ENCODE data around the gene STX12. TPM values are rescaled to one million over a fixed set of nuclear protein-coding genes. Genes with fewer than 3 reads are reported as not detected.
A peak's percentile ranks its signal among the peaks of the same experiment; 100 is the strongest.

The STX12 gene
- total and polyA plus RNA-seq, 2 of the 4 experiments (the other 2 are of a cell fraction): 28.6 to 54.8 TPM

- Histone ChIP-seq H3K9me3 (ENCODE audit: control insufficient read depth, insufficient read depth, low read length) (no peaks in the 10 kb centered on the region), H3K27me3 (ENCODE audit: control insufficient read depth, insufficient read depth, low read length) (no peaks in the 10 kb centered on the region), H3K18ac (ENCODE audit: low read depth, low read length) (no peak overlapping the region), H3K9me1 (ENCODE audit: insufficient read depth, low read length) (peaks cover 6% of the 10 kb centered on the region; the same call in 1 of the 2 replicates), H3K9ac (ENCODE audit: low read depth, low read length) (no peak overlapping the region), H4K20me1 (ENCODE audit: insufficient read depth, low read length) (no peaks in the 10 kb centered on the region), H2BK15ac (ENCODE audit: low read depth, low read length) (no peak overlapping the region), H2BK120ac (ENCODE audit: low read depth, low read length) (no peak overlapping the region), H3K4me1 (ENCODE audit: control insufficient read depth, insufficient read depth, low read length) (peaks cover 8% of the 10 kb centered on the region), H3K14ac (replicated peaks; ENCODE audit: low read depth, low read length) (no peak overlapping the region), H2BK20ac (ENCODE audit: low read depth, low read length) (no peak overlapping the region), H3K27ac (ENCODE audit: insufficient read depth, low read length) (no peak overlapping the region), H3K79me1 (ENCODE audit: low read depth in 1 of 2, low read length in 2 of 2) (peaks cover 0 to 6% of the 10 kb centered on the region in 2 experiments; a peak in 1 of 4 replicates), H3K4ac (ENCODE audit: low read depth, low read length) (no peak overlapping the region), H4K5ac (ENCODE audit: low read depth, low read length) (peak overlapping the region; percentile 30; the same call in 1 of the 2 replicates), H3K4me3 (ENCODE audit: insufficient read depth, low read depth, low read length) (no peak overlapping the region), H2AFZ (replicated peaks; ENCODE audit: low read length, poor library complexity) (peak overlapping the region; percentile 64), H3K36me3 (ENCODE audit: control insufficient read depth, insufficient read depth, low read length) (no peaks in the 10 kb centered on the region), H2AK9ac (replicated peaks; ENCODE audit: low read depth, low read length, poor library complexity) (no peak overlapping the region), H3K56ac (ENCODE audit: extremely low read depth, insufficient read depth, low read length) (no peak overlapping the region), H4K8ac (ENCODE audit: low read depth in 2 of 2, low read length in 2 of 2) (peak overlapping the region in 1 of 2 experiments; percentile 43; a peak in 1 of 4 replicates), H4K91ac (ENCODE audit: insufficient read depth, low read depth, low read length) (no peak overlapping the region), H2BK5ac (ENCODE audit: low read depth, low read length, poor library complexity, severe bottlenecking) (no peak overlapping the region), H3K23ac (ENCODE audit: low read depth, low read length) (no peak overlapping the region), H3K4me2 (ENCODE audit: low read depth, low read length) (no peak overlapping the region), H2AK5ac (ENCODE audit: low read depth, low read length) (no peak overlapping the region)
- ATAC-seq (ENCODE audit: low read depth) (no peak), DNase-seq (no peak)
- ChIA-PET POLR2A (ENCODE audit: unreplicated experiment) (interaction anchor here (0.6 kb wide), 1 partner anchor 34 kb away, joined by 4 read pairs; no protein-coding TSS in a partner anchor), CTCF (no interaction called here)
- in situ Hi-C loops (cut with MboI; ENCODE audit: low sequenced_read_pairs) (loop anchor here (25.0 kb wide), 1 partner anchor 343 kb away; no protein-coding TSS in a partner anchor), dilution Hi-C loops (cut with HindIII; ENCODE audit: low sequenced_read_pairs, unreplicated experiment) (no loop called here), intact Hi-C loops (cut with micrococcal nuclease) (no loop called here)
- TF ChIP-seq ELK1 (IDR thresholded peaks at IDR 0.05; ENCODE audit: borderline replicate concordance, low read depth, low read length) (no peak), USF2 (IDR thresholded peaks at IDR 0.05; ENCODE audit: low read depth, low read length) (peak; percentile 44; the same call in 1 of the 2 replicates), CHD1 (IDR thresholded peaks at IDR 0.05; ENCODE audit: low read depth, low read length) (no peak), BHLHE40 (IDR thresholded peaks at IDR 0.05; ENCODE audit: low read depth, low read length) (peak; percentile 18; the same call in 1 of the 2 replicates)
- BruUV-seq (replicated peaks): no TSS peak
- WGBS, 2 experiments (ENCODE audit: extremely low coverage in 2 of 2, insufficient read length in 1 of 2): 60% methylated on average over 3 of the region's 16 CpGs; no CpG with 5 or more reads in 1 of the 2 experiments
Measured at GRCh38 chr1:27868932-27869718, 96.1 kb downstream of the STX12 start.

Data from IMR-90 (cell line).